ENCODE results near the gene LPP. TPM values are rescaled to one million over a fixed set of nuclear protein-coding genes. Genes with fewer than 3 reads are reported as not detected.

LPP gene
- total RNA-seq, 1 donor from 2014 or later = 222 TPM

DNA sequence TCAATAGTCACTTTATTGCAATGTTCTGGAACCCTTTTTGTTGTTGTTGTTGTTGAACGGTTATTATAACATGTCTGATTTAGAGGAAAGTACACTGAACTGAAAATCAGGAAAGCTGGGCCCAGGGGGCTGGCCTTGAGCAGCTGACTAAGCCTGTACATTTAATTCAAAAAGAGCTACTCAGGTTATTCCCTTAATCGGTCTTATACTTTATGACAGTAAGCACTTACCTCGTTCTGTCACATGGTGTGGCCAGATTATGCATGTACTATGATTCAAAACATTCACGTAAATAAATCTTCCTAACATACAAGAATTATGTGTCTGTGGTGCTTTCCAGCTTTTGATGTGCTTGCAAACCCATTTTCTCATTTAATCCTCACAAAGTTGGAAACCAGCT, 635.3 kb downstream of the LPP start:
- DNase-seq (ENCODE audit: low read depth) (no peak), FAIRE-seq (no peak)
- peak overlapping the region; percentile 86 for H3K27ac ChIP-seq (ENCODE audit: low read depth, low read length)
- H3K4me1 ChIP-seq (ENCODE audit: insufficient read depth, low read length) = peaks cover 20% of the 10 kb centered on the region
- Mint-ChIP-seq H3K27me3 (ENCODE audit: low read depth, unreplicated experiment) (no peaks in the 10 kb centered on the region), H3K27ac (ENCODE audit: unreplicated experiment) (no peak overlapping the region), H3K4me3 (ENCODE audit: unreplicated experiment) (no peak overlapping the region), H3K4me1 (ENCODE audit: low read depth, unreplicated experiment) (peaks cover 17% of the 10 kb centered on the region), H3K36me3 (ENCODE audit: low read depth, unreplicated experiment) (peaks cover 15% of the 10 kb centered on the region), H3K9me3 (ENCODE audit: unreplicated experiment) (peaks cover under 1% of the 10 kb centered on the region)
- TF ChIP-seq, protein P1, sequence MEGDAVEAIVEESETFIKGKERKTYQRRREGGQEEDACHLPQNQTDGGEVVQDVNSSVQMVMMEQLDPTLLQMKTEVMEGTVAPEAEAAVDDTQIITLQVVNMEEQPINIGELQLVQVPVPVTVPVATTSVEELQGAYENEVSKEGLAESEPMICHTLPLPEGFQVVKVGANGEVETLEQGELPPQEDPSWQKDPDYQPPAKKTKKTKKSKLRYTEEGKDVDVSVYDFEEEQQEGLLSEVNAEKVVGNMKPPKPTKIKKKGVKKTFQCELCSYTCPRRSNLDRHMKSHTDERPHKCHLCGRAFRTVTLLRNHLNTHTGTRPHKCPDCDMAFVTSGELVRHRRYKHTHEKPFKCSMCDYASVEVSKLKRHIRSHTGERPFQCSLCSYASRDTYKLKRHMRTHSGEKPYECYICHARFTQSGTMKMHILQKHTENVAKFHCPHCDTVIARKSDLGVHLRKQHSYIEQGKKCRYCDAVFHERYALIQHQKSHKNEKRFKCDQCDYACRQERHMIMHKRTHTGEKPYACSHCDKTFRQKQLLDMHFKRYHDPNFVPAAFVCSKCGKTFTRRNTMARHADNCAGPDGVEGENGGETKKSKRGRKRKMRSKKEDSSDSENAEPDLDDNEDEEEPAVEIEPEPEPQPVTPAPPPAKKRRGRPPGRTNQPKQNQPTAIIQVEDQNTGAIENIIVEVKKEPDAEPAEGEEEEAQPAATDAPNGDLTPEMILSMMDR (IDR thresholded peaks at IDR 0.05; ENCODE audit: insufficient read depth, low read depth, low read length) = no peak
- TF ChIP-seq EZH2 (IDR thresholded peaks at IDR 0.05; ENCODE audit: insufficient read depth, low read length) = no peak
- no peak overlapping the region for H3K4me3 ChIP-seq (ENCODE audit: insufficient read depth, low read depth, low read length)
- H2AFZ ChIP-seq (ENCODE audit: low read depth, low read length) = no peak overlapping the region
- H3K36me3 ChIP-seq (ENCODE audit: insufficient read depth, low read length) = no peaks in the 10 kb centered on the region
- H3K4me2 ChIP-seq (ENCODE audit: low read length) = peak overlapping the region; percentile 76
- peak overlapping the region; percentile 62 for H3K9ac ChIP-seq (ENCODE audit: low read length)
- no peaks in the 10 kb centered on the region for H3K27me3 ChIP-seq (ENCODE audit: insufficient read depth, low read length)
- no peaks in the 10 kb centered on the region for H3K9me3 ChIP-seq (ENCODE audit: insufficient read depth, low read depth, low read length)
- peaks cover 16% of the 10 kb centered on the region for H3K79me2 ChIP-seq (ENCODE audit: insufficient read depth, low read length)
- no peaks in the 10 kb centered on the region for H4K20me1 ChIP-seq (ENCODE audit: insufficient read depth, low read length)

DNA sequence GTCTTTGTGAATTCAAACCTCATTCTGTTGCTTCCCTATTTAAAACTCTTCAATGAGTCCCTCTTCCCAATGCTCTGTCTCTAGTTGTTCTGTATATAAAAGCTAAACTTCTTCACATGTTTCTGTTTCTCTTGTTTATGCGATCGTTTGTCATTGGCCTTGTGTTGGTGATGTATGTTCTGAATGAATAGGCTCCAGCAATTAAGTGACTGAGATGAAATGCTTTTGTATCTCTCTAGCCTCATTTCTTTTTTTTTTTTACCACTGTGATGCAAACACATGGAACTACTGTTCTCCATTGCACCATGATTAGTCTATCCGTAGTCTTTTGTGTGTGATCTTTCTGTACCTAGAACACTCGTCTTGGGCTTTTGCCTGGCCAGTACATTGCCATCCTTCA, 637.4 kb downstream of the LPP start:
- peaks cover 22% of the 10 kb centered on the region for H3K4me1 ChIP-seq (ENCODE audit: insufficient read depth, low read length)
- H3K27me3 ChIP-seq (ENCODE audit: insufficient read depth, low read length) = no peaks in the 10 kb centered on the region
- H3K9ac ChIP-seq (ENCODE audit: low read length) = no peak overlapping the region
- Mint-ChIP-seq H3K9me3 (ENCODE audit: unreplicated experiment) (peaks cover 10% of the 10 kb centered on the region), H3K27me3 (ENCODE audit: low read depth, unreplicated experiment) (no peaks in the 10 kb centered on the region), H3K36me3 (ENCODE audit: low read depth, unreplicated experiment) (peaks cover 21% of the 10 kb centered on the region), H3K4me3 (ENCODE audit: unreplicated experiment) (no peak overlapping the region), H3K4me1 (ENCODE audit: low read depth, unreplicated experiment) (peaks cover 22% of the 10 kb centered on the region), H3K27ac (ENCODE audit: unreplicated experiment) (no peak overlapping the region)
- H3K36me3 ChIP-seq (ENCODE audit: insufficient read depth, low read length) = no peaks in the 10 kb centered on the region
- FAIRE-seq (no peak), DNase-seq (ENCODE audit: low read depth) (no peak)
- H4K20me1 ChIP-seq (ENCODE audit: insufficient read depth, low read length) = no peaks in the 10 kb centered on the region
- no peak for TF ChIP-seq EZH2 (IDR thresholded peaks at IDR 0.05; ENCODE audit: insufficient read depth, low read length)
- TF ChIP-seq, protein P1 (IDR thresholded peaks at IDR 0.05; ENCODE audit: insufficient read depth, low read depth, low read length) = no peak
- H2AFZ ChIP-seq (ENCODE audit: low read depth, low read length) = no peak overlapping the region
- H3K9me3 ChIP-seq (ENCODE audit: insufficient read depth, low read depth, low read length) = no peaks in the 10 kb centered on the region
- H3K4me2 ChIP-seq (ENCODE audit: low read length) = no peak overlapping the region
- peaks cover 12% of the 10 kb centered on the region for H3K79me2 ChIP-seq (ENCODE audit: insufficient read depth, low read length)
- H3K4me3 ChIP-seq (ENCODE audit: insufficient read depth, low read depth, low read length) = no peak overlapping the region
- no peak overlapping the region for H3K27ac ChIP-seq (ENCODE audit: low read depth, low read length)

DNA sequence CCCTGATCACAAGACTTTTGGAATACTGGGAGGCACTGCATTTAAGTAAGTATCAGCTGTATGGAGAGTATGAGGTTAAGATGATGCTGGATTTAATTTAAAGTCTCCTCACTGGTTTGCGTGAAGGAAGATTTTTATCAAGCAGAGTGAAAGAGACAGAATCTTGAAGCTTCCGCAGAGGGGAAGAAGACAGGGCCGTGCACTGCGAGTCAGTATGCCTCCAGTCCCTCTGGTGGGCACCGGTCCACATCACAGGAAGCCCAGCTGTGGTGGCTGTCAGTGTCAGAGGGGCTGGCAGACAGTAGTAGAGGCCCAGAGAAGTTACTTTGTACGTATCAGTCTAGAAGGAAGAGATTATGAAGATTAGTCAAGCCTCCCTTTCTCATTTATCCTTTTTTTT, 638.8 kb downstream of the LPP start:
- Histone ChIP-seq H3K4me2 (ENCODE audit: low read length) (no peak overlapping the region), H4K20me1 (ENCODE audit: insufficient read depth, low read length) (no peaks in the 10 kb centered on the region), H3K9me3 (ENCODE audit: insufficient read depth, low read depth, low read length) (no peaks in the 10 kb centered on the region), H3K27ac (ENCODE audit: low read depth, low read length) (no peak overlapping the region), H3K79me2 (ENCODE audit: insufficient read depth, low read length) (peaks cover 12% of the 10 kb centered on the region), H3K9ac (ENCODE audit: low read length) (no peak overlapping the region), H3K4me1 (ENCODE audit: insufficient read depth, low read length) (peaks cover 35% of the 10 kb centered on the region), H2AFZ (ENCODE audit: low read depth, low read length) (no peak overlapping the region), H3K4me3 (ENCODE audit: insufficient read depth, low read depth, low read length) (no peak overlapping the region), H3K27me3 (ENCODE audit: insufficient read depth, low read length) (no peaks in the 10 kb centered on the region), H3K36me3 (ENCODE audit: insufficient read depth, low read length) (no peaks in the 10 kb centered on the region)
- H3K4me3 Mint-ChIP-seq (ENCODE audit: unreplicated experiment) = no peak overlapping the region
- FAIRE-seq (no peak), DNase-seq (ENCODE audit: low read depth) (no peak)
- H3K9me3 Mint-ChIP-seq (ENCODE audit: unreplicated experiment) = peaks cover 10% of the 10 kb centered on the region
- H3K4me1 Mint-ChIP-seq (ENCODE audit: low read depth, unreplicated experiment) = peaks cover 36% of the 10 kb centered on the region
- peak overlapping the region; percentile 67 for H3K27ac Mint-ChIP-seq (ENCODE audit: unreplicated experiment)
- peaks cover 21% of the 10 kb centered on the region for H3K36me3 Mint-ChIP-seq (ENCODE audit: low read depth, unreplicated experiment)
- TF ChIP-seq, protein P1 (IDR thresholded peaks at IDR 0.05; ENCODE audit: insufficient read depth, low read depth, low read length) = peak; percentile 24
- no peak for TF ChIP-seq EZH2 (IDR thresholded peaks at IDR 0.05; ENCODE audit: insufficient read depth, low read length)
- H3K27me3 Mint-ChIP-seq (ENCODE audit: low read depth, unreplicated experiment) = no peaks in the 10 kb centered on the region
